Ascending aorta (tissue), 2 donors: ENCODE data around the gene ERLIN1. TPM values are rescaled to one million over a fixed set of nuclear protein-coding genes. Genes with fewer than 3 reads are reported as not detected.

Experiments
- DNase-seq, 2 donors: peaks; one replicate each; pipeline ENCODE4 v3.0.0-alpha.2; 2019; ENCODE audit warnings: low spot score in 2 of 2
- H3K27ac ChIP-seq, 2 donors: fragments of 200-600 bp; sonication (generic); one replicate each; pipeline ENCODE4 v1.5.1; 2016 to 2017; ENCODE audit warnings: mild to moderate bottlenecking in 1 of 2
- H3K27me3 ChIP-seq: fragments of 200-600 bp; sonication (generic); one replicate; pipeline ENCODE4 v1.5.1; 2017
- H3K36me3 ChIP-seq, 2 donors: fragments of 200-600 bp; sonication (generic); one replicate each; pipeline ENCODE4 v1.5.1; 2016
- H3K4me1 ChIP-seq, 2 donors: fragments of 200-600 bp; sonication (generic); one replicate each; pipeline ENCODE4 v1.5.1; 2016 to 2017; ENCODE audit warnings: mild to moderate bottlenecking in 1 of 2
- H3K4me3 ChIP-seq, 2 donors: fragments of 200-600 bp; sonication (generic); one replicate each; pipeline ENCODE4 v1.5.1; 2016 to 2017; ENCODE audit warnings: mild to moderate bottlenecking in 1 of 2
- H3K9me3 ChIP-seq, 2 donors: fragments of 200-600 bp; sonication (generic); one replicate each; pipeline ENCODE4 v1.5.1; 2016
- intact Hi-C: fragments of 100-400 bp; cut with DNase I; formaldehyde crosslinking; loops from one replicate; pipeline ENCODE4 v1.15.1; 2023
- total RNA-seq: library from RNA; depleted of rRNA; stranded (reverse); fragments of >200 nt; gene quantifications from one replicate; pipeline ENCODE4 v1.1.0, GENCODE V29; 2016
- TF ChIP-seq, protein P1 (sequence below), 3 experiments: fragments of 200-600 bp in 2 of 3; fragments of 450-650 bp in 1 of 3; sonication (generic) in 2 of 3; IDR thresholded peaks; one replicate each; pipeline ENCODE4 v1.5.1; 2016 to 2019; ENCODE audit warnings: antibody characterized with exemption in 3 of 3, mild to moderate bottlenecking in 1 of 3, moderate library complexity in 1 of 3

The ERLIN1 gene
- total RNA-seq, 1 donor from 2014 or later: 16.6 TPM

GRCh38 chr10:100124097-100124496 lies 61.7 kb downstream of the ERLIN1 start:
- TF ChIP-seq, protein P1, sequence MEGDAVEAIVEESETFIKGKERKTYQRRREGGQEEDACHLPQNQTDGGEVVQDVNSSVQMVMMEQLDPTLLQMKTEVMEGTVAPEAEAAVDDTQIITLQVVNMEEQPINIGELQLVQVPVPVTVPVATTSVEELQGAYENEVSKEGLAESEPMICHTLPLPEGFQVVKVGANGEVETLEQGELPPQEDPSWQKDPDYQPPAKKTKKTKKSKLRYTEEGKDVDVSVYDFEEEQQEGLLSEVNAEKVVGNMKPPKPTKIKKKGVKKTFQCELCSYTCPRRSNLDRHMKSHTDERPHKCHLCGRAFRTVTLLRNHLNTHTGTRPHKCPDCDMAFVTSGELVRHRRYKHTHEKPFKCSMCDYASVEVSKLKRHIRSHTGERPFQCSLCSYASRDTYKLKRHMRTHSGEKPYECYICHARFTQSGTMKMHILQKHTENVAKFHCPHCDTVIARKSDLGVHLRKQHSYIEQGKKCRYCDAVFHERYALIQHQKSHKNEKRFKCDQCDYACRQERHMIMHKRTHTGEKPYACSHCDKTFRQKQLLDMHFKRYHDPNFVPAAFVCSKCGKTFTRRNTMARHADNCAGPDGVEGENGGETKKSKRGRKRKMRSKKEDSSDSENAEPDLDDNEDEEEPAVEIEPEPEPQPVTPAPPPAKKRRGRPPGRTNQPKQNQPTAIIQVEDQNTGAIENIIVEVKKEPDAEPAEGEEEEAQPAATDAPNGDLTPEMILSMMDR (IDR thresholded peaks at IDR 0.05): no peak
- intact Hi-C loops: no loop called here
- Histone ChIP-seq H3K4me3 (no peak overlapping the region), H3K36me3 (no peaks in the 10 kb centered on the region), H3K27me3 (no peaks in the 10 kb centered on the region), H3K27ac (no peak overlapping the region), H3K9me3 (no peaks in the 10 kb centered on the region), H3K4me1 (no peaks in the 10 kb centered on the region)
- DNase-seq: no peak

- Histone ChIP-seq H3K4me1 (no peaks in the 10 kb centered on the region), H3K27ac (no peak overlapping the region), H3K4me3 (no peak overlapping the region), H3K27me3 (no peaks in the 10 kb centered on the region), H3K36me3 (no peaks in the 10 kb centered on the region), H3K9me3 (no peaks in the 10 kb centered on the region)
- TF ChIP-seq, protein P1 (IDR thresholded peaks at IDR 0.05): no peak
- intact Hi-C loops: no loop called here
- no peak for DNase-seq
These were observed 63.0 kb downstream of the ERLIN1 start for GRCh38 chr10:100122780-100123179.

DNA sequence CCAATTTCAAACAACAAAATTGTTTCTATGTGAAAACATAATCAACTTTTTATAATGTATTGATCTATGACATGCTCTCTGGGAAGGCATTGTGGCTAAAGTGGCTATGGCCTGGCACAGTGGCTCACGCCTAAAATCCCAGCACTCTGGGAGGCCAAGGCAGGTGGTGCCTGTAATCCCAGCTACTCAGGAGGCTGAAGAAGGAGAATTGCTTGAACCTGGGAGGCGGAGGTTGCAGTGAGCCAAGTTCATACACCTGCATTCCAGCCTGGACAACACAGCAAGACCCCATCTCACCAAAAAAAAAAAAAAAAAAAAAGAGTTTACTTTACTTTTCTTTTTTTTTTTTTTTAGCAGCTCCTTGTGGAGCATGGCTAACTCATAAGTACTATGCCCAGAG lies 65.3 kb downstream of the ERLIN1 start:
- no peak for DNase-seq
- H3K4me1 ChIP-seq: no peaks in the 10 kb centered on the region
- no peak overlapping the region for H3K4me3 ChIP-seq
- no peaks in the 10 kb centered on the region for H3K9me3 ChIP-seq
- H3K27me3 ChIP-seq: no peaks in the 10 kb centered on the region
- intact Hi-C loops: no loop called here
- no peaks in the 10 kb centered on the region for H3K36me3 ChIP-seq
- no peak overlapping the region for H3K27ac ChIP-seq
- TF ChIP-seq, protein P1 (IDR thresholded peaks at IDR 0.05): no peak

DNA sequence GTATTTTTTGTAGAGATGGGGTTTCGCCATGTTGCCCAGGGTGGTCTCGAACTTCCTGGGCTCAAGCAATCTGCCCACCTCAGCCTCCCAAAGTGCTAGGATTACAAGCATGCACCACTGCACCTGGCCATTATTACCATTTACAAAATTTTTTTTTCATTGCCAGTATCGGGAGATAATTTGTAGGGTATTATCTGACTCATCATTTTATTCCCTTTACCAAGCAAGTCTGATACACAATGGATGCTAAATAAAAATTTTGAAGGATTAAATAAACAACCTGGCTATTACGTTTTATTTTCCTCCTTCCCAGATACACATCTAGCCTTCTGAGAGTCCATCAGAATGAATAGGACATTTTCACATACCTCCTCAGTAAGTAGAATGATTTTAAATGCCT lies 66.1 kb downstream of the ERLIN1 start:
- no peaks in the 10 kb centered on the region for H3K27me3 ChIP-seq
- intact Hi-C loops: no loop called here
- H3K9me3 ChIP-seq: no peaks in the 10 kb centered on the region
- no peaks in the 10 kb centered on the region for H3K4me1 ChIP-seq
- no peaks in the 10 kb centered on the region for H3K36me3 ChIP-seq
- no peak for DNase-seq
- TF ChIP-seq, protein P1 (IDR thresholded peaks at IDR 0.05): no peak
- no peak overlapping the region for H3K4me3 ChIP-seq
- no peak overlapping the region for H3K27ac ChIP-seq

- Histone ChIP-seq H3K4me3 (no peak overlapping the region), H3K36me3 (no peaks in the 10 kb centered on the region), H3K4me1 (no peaks in the 10 kb centered on the region), H3K27me3 (no peaks in the 10 kb centered on the region), H3K27ac (no peak overlapping the region), H3K9me3 (no peaks in the 10 kb centered on the region)
- TF ChIP-seq, protein P1 (IDR thresholded peaks at IDR 0.05): no peak
- intact Hi-C loops: no loop called here
- DNase-seq: no peak
These were observed 70.7 kb downstream of the ERLIN1 start for GRCh38 chr10:100114976-100115770.
